Activated CD4-positive, CD25-positive, alpha-beta regulatory T cell treated with anti-CD3 and anti-CD28 coated beads, Interleukin-2, amount 50 U/mL, for 16 hours (primary cell): Measurements from ENCODE around the gene SASH1.
"Not testable (repeated sequence)": the region's sequence is repeated elsewhere in the genome, so short reads cannot be mapped to it uniquely, and the experiment has no call there.

Experiments used
- DNase-seq: peaks from one replicate; pipeline ENCODE4 v3.0.0-alpha.2; 2020; ENCODE audit warnings: low read depth, low spot score

SASH1 gene

DNA sequence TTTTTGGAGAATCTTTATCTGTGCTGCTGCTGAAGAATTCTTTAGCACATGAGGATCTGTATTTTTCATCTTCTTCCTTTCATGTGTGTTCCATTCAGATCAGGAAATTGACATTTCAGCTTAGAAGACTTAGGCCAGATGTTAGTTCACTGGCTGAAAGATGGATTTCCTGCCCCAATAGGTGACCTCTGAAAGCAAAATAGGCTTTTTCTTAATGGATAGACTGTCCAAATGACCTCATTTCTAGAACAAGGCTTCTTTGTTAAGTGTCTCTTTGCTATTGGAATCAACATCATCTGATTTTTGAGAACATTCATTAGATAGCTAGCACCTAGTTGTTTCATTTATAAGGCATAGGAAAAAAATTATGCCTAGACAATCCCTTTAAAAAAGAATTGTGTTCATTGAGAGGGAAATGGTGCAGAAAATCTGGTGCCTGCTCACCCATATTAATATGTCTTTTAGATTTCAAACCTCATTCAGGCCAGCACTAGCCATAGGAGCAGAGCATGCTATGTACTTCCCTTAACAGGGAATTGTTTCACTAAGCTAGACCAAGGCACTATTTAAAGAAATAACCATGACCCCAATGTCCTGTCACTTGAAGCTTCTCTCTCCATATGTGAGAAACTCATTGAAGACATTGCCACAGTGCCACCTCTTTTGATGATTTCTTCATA is 13.6 kb upstream of the SASH1 start:
- DNase-seq, result no peak

DNA sequence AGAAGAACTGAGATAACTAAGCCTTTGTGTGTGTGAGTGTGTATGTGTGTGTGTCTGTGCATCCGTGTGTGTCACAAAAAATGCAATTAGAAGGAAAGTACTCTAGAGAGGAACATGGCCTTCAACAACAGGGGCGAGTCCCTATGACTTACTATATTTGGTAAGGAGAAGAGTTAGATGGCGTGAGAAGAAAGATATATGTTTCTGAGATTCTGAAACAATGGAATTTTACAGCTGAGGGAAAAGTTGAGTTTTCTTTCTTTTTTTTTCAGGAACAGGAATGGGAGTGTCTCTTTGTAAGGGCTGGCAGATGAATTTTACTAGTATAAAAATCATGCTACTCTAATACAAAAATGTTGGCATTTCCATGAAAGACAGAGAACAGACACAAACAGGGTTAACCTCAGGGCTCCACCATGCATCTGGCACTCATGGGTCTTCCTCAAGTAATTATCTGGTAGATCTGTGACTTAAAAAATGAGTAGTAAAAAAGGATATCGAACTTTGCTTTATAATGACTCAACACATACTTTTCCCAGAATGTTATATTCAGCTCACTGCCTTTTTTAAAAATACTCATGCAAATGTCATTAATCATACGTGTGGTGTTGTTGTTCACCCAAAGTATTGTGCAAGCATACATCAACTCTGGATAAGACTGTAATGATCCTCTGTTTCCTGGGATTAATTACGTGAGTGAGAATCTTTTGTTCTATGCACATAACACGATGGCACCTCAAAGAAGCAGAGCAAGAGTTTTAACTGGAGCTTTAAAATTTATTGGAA is 12.8 kb upstream of the SASH1 start:
- DNase-seq, result no peak

DNA sequence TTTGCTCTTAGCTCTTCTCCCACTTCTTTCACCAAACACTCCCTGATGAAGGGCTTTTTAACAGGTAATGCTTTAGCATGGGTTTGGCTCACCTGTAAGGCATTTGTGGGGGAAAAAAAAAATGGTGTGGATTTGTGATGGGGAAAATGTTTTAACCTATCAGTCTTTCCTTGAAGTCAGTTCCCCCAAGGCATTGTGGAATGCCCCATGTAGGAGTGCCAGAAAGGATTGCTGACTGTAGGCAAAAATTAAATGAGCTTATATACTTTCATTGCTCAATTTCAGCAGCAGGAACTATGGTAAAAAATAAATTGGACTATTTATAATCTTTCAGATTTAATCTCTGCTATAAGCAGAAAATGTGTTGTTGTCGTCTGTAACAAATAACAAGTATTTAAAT is 10.6 kb upstream of the SASH1 start:
- no peak for DNase-seq

DNA sequence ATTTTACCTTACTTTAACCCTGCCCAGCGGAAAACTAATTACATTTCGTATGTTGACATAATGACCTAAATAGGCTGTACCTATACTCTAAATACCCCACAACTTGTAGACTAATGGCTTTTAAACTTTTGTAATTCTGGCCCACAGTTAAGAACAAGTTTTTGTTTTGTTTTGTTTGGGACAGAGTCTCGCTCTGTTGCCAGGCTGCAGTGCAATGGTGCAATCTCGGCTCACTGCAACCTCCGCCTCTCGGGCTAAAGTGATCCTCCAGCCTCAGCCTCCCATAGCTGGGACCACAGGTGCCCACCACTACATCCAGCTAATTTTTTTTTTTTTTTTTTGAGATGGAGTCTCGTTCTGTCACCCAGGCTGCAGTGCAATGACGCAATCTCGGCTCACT is 5.7 kb upstream of the SASH1 start:
- no peak for DNase-seq

DNA sequence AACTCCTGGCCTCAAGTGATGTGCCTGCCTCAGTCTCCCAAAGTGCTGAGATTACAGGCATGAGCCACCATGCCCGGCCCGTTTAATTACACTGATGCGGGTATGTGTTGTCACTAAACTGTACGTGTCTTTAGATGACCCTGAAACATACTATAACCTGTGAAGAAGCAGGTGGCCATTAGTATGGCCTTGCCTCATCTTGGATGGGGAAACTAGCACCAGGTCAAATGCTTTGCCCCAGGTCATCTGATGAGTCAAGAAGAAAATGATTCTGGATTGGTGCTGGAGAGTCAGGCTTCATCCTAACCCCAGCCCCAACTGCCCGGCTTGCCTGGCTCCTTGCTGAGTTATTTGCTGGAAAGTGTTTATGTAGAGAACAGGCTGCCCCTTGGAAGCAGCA is 2.9 kb upstream of the SASH1 start:
- no peak for DNase-seq

DNA sequence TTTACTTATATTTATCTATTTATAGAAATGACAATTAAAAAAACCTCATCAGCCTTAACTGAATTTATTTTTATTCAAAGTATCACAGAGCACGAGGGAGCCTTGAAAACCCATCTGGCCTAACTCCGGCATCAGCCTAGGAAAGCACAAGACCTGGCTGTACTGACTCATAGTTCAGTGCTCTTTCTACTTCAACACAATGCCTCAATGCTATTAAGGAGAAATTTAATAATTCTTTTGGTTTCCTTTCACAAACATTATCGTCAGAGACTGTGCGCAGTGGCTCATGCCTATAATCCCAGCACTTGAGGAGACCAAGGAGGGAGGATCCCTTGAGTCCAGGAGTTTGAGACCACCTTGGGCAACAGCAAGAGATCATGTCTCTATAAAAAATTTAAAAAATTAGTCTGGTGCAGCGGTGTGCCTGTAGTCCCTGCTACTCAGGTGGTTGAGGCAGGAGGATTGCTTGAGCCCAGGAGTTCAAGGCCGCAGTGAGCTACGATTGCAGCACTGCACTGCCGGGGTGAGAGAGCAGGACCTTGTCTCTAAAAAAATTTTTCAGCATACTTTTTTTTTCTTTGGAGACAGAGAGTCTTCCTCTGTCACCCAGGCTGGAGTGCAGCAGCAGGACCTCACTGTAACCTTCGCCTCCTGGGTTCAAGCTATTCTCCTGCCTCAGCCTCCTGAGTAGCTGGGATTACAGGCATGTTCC is 1.9 kb upstream of the SASH1 start:
- no peak for DNase-seq

DNA sequence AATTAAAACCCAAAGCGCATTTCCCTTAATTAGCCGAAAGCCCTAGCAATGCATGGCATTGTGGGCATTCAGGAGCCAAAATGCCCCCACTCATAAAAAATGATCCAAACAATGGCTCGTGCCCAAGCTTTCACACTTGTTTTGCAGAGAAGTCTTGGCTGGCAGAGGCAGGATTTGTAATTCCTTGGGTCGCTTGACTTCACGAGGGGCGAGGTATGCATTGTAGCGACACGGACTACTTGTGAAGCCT is 613 bp upstream of the SASH1 start:
- no peak for DNase-seq

DNA sequence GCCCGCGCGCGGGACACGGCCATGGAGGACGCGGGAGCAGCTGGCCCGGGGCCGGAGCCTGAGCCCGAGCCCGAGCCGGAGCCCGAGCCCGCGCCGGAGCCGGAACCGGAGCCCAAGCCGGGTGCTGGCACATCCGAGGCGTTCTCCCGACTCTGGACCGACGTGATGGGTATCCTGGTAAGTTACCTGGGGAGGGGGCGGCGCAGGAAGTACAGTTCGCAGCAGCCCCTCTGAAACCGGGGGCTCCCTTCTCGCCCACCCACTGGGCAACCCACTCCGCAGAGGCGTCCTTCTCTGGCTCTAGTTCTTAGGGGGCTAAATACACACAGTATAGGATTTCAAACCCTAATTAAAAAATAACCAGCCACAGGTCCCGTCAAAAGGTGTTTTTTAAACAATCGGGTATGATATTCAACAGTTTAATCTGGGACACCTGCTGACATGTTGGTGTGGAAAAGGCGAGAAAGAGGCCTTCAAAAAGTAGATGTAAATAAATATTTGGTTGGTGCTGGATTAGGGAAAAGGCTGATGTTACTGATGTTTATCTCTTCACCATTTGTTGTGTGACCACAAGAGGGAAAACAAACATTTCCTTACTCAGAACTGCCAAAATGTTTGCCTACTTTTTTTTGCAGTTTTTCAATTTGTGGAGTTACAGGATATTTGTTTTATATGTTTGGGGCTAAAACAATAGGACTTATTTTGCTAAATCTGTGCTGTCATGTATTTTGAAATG is 577 bp downstream of the SASH1 start:
- no peak for DNase-seq

DNA sequence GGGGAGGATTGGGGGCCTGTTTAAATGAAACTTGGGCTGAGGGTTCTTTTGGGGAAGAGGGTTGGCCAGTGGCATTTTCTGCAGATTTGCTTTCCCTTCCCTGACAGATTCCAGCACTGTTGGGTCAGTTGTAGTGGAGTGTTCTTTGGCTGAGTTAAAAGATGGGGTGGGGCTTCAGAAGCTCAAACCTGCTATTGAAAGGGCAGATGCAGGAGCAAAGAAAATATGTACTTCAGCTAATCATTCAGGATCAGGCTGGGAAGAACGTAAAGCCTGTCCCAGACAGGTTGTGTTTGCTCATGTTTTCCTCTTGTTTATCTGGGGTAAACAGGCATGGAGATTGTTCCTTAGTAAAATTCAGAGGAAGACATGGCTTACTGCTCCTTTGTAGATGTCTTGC is 2.5 kb downstream of the SASH1 start:
- no peak for DNase-seq

DNA sequence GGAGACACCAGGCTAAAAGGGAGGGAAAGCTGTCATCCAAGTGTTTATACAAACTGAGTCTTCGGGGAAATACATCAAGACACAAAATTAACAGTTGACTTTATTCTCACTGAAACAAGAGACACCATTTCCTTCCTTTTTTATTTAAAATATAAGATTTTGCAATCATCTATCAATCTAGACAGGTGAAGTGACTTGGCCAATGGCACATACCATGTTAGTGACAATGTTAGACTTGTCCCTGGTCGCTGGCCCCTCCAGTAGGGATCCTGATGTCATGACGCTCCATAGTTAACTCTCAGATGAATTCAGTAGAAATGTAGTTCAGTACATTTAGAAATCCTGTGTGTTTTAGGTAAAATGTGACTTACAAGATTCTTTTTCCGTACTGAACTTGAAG is 2.9 kb downstream of the SASH1 start:
- no peak for DNase-seq

DNA sequence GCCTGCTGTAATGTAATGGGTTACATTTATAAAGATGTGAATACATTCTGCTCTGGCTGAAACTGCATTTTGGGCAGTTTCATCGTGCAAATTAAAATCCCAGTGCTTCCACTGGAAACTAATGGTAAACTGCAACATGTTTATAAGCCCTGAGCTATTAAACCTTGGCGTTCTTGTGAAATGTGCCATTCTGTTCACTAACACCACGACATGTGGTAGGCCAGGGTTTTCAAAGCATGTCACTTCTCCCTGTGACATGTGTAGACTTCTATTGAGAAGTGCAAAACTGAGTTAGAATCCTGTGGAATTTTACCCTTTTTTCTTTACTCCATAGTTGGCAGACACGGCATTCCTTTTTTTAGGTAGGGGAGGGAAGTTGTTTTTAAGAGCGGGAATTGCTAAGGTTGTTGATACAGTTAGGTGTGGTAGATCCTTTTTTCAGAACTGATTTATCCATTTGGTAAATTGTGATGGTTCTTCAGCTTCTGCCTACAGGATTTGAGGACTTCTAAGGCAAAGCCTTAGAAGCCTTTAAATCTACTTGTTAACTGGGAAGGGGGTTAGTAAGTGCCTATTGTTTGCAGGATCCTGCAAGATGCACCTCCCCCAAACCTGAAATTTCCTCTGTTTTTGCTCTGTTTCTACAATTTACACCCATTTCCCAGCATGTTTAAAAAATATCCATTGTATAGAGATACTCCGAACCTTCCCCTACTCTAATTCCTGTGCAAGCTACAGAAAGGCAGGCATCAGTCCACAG is 4.2 kb downstream of the SASH1 start:
- no peak for DNase-seq

DNA sequence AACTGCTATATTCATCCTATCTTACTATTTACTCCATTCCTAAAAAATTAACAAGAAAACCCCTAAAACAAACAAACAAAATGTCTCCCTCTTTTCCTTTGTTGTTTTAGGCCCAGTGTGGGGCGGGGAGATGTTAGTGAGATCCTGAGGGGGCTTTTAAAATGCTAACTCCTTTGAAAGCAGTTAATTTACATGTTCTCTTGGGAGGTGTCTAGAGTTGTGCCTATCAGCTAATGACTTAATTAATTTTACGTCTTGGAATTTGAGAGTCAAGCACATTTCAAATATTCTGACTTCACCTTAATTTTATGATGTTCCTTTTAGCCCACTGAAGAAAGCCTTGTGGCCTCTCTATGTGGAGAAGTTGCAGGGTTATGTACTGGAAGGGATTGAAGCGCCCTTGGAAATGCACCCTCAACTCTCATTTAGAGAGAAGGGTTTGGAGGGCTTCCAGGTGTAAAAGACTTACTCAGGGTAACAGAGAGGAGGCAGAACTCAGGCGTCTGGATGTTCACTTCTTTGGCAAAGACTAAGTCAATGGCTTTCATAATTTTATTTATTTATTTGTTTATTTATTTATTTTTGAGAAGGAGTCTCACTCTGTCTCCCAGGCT is 4.9 kb downstream of the SASH1 start:
- no peak for DNase-seq

DNA sequence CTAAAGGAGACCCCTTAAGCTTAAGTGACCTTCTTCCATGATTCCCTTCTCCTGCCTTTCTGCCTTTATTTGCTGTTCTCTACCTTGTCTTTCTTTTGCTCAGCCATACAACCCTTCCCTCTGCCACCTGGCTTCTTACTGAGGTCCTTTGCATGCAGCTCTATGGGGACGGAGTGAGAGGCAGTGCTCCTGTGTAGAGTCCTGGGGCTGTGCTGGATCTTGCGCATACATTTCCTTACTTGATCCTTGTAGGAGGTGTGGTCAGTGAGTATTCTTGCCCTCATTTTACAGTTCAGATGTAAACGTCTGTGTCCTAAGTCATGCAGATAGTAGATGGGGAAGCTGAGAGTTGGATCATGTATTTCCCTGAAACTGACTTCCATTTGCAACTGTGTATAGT is 5.7 kb downstream of the SASH1 start:
- DNase-seq, result no peak

DNA sequence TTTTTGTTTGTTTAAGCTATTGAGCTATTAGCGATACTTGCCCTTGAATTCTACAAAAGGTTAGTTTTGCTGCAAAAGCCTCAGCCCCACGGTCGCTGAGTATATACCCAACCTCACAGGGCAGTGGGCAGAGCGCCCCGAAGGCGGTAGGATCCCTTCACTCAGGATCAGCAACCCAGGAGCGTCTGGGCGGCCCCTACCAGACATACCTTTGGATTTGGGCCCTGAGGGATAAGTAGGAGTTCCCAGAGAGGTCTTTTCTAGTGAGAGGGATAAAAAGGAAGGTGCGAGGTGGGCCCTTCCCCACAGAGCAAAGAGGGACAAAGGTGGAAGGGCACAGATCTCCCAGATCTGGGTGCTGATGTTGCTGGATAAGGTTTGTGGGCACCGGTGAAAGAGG is 6.1 kb downstream of the SASH1 start:
- no peak for DNase-seq

DNA sequence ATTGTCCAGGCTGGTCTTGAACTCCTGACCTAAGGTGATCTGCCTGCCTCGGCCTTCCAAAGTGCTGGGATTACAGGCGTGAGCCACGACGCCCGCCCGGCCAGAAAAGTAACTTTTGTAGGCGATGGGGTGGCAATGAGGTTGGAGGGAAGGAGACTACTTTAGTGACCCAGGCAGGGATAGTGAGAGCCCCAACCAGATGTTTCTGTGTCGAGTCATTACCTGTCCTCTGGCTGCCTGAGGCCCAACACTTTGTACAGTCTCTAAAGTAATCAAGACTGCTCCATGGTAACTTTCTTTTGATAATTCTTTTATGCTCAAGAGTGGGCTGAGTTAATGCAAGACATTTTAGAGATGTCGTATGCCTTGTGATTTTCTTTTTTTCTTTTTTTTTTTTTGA is 6.8 kb downstream of the SASH1 start:
- DNase-seq, result no peak

DNA sequence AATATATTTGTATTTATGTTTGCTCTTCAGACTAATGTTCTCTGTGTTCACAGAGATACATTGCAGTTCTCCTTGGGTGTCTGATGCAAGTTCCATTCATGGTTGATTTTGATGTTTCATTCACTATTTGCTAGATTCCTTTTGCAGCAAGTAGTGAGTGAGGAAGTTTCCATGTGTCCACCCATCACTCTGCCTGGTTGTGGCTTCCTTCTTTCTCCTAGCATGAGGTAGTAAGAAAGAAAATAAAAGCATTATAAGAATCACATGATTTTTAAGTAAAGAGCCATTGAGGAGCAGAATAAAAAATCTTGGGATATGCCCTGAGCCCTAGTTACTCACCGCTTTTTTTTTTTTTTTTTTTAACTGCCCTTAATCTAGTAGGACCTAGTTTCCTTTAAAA is 8.7 kb downstream of the SASH1 start:
- DNase-seq, result no peak

DNA sequence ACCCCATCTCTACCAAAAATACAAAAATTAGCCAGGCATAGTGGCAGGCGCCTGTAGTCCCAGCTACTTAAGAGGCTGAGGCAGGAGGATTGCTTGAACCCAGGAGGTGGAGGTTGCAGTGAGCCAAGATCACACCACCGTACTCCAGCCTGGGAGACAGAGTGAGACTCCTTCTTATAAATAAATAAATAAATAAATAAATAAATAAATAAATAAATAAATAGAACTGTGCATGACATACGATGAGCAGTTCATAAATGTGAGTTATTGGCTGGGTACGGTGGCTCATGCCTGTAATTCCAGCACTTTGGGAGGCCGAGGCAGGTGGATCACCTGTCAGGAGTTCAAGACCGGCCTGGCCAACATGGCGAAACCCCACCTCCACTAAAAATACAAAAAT is 9.8 kb downstream of the SASH1 start:
- DNase-seq, result not testable (repeated sequence)

DNA sequence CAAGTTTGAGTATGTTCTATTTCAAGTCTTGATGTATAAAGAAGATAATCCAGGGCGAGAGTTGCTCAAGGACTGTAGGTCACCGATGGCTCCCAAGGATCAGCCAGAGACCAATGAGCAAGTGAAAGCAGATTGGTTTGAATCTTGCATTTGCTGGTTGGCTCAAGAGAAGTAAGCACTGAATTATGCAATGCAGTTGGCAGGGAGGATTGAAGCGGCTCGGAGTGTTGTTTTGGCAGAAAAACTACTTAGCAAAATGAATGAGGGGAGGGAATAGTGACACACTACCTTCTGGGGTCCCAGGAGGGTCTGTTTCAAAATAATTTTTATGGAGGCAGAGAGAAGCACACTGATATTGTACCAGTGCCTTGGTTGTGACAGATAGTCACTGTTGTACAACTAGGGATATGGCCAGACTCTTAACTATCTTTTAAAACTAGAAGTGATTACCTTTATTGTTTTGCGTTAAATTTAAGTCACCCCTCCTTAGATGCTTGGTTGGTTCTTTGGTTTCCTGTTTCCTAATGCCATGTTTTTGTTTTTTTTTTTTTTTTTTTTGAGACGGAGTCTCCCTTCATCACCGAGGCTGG is 15.7 kb downstream of the SASH1 start:
- DNase-seq, result no peak

DNA sequence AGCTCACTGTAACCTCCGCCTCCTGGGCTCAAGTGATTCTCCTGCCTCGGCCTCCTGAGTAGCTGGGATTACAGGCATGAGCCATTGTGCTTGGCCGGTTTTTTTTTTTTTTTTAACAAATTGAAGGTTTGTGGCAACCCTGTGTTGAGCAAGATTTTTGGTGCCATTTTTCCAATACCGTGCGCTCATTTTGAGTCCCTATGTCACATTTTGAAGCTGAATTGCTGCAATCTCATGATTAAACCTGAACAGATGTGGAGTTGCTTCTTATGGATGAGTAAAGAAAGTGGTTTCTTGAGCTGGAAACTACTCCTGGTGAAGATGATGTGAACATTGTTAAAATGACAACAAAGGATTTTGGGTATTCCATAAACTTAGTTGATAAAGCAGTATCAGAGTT is 16.6 kb downstream of the SASH1 start:
- DNase-seq, result no peak

DNA sequence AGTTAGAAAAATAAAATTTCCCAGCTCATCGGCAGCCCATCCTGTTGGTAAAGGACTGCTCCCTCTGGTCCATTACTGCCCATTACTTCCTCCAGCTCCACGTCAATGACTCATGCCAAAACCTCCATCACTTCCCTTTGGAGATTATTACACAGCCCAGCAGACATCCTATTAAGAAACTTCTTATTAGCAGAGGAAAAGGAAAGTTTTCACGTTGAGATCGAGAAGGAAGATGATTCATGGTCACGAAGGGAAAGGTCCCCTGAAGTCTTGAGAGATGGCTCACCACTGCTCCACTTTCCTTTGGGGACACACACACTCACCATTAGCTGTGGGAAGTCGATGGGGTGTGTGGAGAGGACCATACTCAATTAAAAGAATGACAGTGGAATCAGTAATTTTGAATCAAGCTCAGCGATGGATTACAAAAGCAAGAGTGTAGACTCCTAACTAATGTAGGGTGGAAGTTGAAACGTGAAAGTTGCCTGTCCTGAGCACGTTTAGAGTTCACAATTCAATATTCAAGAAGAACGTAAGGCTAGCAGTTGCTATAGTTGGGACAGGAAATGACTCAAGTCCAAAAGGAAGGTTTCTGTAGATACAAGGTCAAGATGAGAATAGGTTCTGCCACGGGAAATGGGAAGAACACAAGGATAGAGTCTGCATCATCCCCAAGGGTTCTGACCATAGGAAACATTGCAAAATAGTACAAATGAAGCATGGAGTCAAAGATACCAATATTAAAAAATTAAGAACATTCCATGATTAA is 21.6 kb downstream of the SASH1 start:
- DNase-seq, result no peak
